NCI-H1436 (cell line): ENCODE results near the gene KLF14.
"Not testable (repeated sequence)": the region's sequence is repeated elsewhere in the genome, so short reads cannot be mapped to it uniquely, and the experiment has no call there.

Experiments
- DNase-seq: peaks from one replicate; lab custom pipeline; 2025; lab: John Stamatoyannopoulos, UW

Gene KLF14

DNA sequence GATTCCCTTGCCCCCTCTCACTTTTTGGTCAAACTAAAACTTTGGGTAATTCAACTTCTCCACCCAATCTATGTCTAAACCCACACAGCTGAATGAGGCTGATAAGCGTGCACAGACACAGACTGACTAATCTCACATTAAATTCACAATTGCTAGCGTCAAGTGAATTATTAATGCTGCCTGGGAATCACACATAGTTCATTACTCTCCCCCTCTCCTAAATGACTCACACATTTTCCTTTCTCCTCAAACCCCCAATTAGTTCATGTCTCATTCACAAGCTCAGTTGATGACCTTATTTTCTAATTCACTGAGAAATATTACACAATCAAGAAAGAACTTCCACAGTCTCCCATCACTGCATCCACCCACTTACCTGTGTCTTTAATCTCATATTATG lies 14.5 kb downstream of the KLF14 start:
- DNase-seq = no peak

GRCh38 chr7:130712416-130712815 lies 21.6 kb downstream of the KLF14 start:
- DNase-seq = no peak

DNA sequence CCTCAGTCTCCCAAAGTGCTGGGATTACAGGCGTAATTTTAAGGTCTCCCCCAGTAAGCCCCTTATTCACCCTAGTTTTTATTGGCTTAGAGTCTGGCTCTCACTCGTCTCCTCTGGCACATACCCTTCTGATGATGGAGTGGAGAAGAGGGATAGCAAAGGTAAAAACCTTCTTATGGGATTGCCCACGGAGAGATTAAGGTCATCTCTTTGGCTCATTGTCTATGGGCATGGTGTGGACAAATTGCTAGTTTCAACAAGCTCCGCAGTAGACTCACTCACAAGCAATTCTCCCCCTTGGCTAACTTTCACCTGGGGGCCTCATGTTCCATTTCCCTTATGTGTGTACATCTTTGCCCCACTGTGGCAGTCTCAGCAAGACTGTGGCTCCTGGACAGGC lies 25.2 kb downstream of the KLF14 start:
- DNase-seq = no peak

DNA sequence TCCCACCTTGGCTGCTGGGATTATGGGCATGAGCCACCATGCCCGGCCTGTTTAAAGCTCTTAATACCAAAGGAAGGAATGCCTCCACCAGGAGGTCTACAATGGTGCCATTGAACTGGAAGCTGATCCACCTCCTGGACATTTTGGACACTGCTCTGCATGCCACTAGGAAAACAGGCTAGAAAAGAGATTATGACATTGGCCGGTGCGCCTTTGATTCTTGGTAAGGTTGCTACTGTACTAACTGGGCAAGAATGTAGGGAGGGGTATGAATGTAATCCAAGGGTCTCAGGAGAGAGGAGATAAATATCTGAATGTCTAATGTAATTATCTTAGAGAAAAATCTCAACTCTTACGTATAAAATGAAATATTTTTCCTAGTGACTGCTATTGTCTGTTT lies 26.0 kb downstream of the KLF14 start:
- no peak for DNase-seq

DNA sequence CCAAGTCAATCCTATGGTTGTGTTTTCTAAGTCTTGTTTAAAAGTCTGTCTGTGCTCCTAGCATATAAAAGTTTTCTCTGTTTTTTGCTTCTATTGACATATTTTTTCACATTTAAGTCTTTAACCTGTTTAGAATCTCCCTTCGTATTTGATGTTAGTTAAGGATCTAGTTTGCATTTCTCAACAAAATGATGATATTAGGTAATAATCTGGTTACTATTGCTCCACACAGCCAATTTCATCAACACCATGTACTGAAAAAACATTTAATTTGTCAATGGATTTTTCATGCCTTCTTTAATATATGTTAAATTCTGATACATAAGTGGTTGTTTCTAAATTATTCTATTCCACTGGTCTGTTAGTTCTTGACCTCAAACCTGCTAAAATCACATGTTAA lies 30.2 kb downstream of the KLF14 start:
- no peak for DNase-seq

- no peak for DNase-seq
These were observed 32.4 kb downstream of the KLF14 start for GRCh38 chr7:130701650-130702049.

DNA sequence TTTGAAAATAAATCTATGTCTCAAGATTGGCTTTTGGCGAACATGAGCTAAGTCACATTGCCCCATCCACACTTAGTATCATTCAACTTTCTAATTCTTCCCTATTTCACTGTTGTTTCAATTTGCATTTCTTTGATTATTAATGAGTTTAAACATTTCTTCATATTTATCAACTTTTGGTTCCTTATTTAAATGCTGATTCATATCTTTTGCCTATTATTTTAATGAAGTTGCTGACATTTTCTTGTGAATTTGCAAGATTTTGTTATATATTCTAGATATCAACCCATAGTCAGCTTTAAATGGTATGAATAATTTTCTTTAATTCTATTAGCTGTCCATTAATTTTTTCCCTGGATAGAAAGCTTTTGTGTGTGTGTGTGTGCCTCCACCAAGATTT lies 33.2 kb downstream of the KLF14 start:
- DNase-seq = no peak

GRCh38 chr7:130699686-130700085 lies 34.3 kb downstream of the KLF14 start:
- DNase-seq = no peak

- no peak for DNase-seq
These were observed 36.2 kb downstream of the KLF14 start for GRCh38 chr7:130697820-130698219.

- no peak for DNase-seq
These were observed 38.2 kb downstream of the KLF14 start for GRCh38 chr7:130695840-130696239.

GRCh38 chr7:130692396-130692795 lies 41.6 kb downstream of the KLF14 start:
- not testable (repeated sequence) for DNase-seq

DNA sequence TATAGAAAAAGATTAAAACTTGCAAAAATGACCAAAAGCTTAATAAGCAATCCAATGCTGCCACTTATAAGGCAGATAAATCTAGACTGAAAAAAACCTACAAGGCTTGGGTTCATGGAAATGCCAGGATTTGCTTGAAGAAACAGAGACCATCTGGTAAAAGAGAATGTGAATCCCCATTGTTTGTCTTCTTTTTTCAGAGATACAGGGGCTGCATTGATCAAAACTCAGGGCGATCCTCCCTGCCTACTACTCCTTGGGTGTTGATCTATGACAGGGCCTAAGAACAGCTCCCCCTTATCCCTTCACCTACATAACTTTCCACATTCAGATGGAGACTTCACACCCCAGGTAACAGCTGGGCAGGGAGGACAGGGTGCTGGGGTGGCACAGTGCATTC lies 44.3 kb downstream of the KLF14 start:
- DNase-seq = no peak

DNA sequence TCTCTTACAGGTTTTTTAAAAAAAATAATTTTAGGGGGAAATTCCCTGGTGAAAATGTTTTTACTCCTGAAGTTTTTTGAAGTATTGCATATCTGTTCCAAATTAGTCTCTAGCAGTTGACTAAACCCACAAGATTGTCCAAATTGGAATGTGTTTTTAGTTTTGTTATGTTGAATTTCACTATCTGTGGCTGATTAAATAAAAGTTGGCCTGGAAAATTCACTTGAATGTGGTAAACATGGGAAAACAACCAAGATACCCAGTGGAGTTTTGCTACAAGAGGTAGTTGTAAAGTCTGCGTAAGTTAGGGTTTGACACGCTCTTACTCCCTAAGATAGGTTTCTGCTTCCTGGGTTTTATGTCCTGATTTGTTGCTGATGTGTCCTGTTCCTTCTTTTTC lies 51.0 kb downstream of the KLF14 start:
- no peak for DNase-seq
